ENCODE data around the gene S100A8. TPM values are rescaled to one million over a fixed set of nuclear protein-coding genes. Genes with fewer than 3 reads are reported as not detected.

Gene S100A8
- total RNA-seq, 3 donors from 2014 or later (not counting 1 experiment from before 2014, with no cell fraction given) = 1.8 to 220 (median 75.8) TPM

- H3K4me1 ChIP-seq (ENCODE audit: control insufficient read depth, insufficient read depth, low read length) = peaks cover 6% of the 10 kb centered on the region
- Mint-ChIP-seq H3K9me3 (no peaks in the 10 kb centered on the region), H3K36me3 (no peaks in the 10 kb centered on the region), H3K4me3 (no peak overlapping the region), H3K4me1 (peaks cover 0 to 8% of the 10 kb centered on the region in 2 donors), H3K27me3 (ENCODE audit: low read depth in 2 of 2) (peaks cover 14 to 18% of the 10 kb centered on the region in 2 donors), H3K27ac (no peak overlapping the region)
- no peaks in the 10 kb centered on the region for H3K36me3 ChIP-seq (ENCODE audit: control insufficient read depth, insufficient read depth, low read length)
- ATAC-seq (no peak), DNase-seq (no peak)
- H3K4me3 ChIP-seq (ENCODE audit: low read length) = no peak overlapping the region
- H3K27me3 ChIP-seq (ENCODE audit: control insufficient read depth, insufficient read depth, low read length) = no peaks in the 10 kb centered on the region
- TF ChIP-seq CTCF (IDR thresholded peaks at IDR 0.05) = no peak
- no peaks in the 10 kb centered on the region for H3K9me3 ChIP-seq (ENCODE audit: control insufficient read depth, insufficient read depth, low read length)
- intact Hi-C loops (cut with micrococcal nuclease) = no loop called here
- 87% methylated on average over 3 of the region's 3 CpGs for WGBS (ENCODE audit: insufficient coverage)
- H3K27ac ChIP-seq (ENCODE audit: low read length) = no peak overlapping the region
Observed at GRCh38 chr1:153362187-153362775, 28.6 kb downstream of the S100A8 start.

GRCh38 chr1:153361480-153362109 lies 29.3 kb downstream of the S100A8 start:
- Histone ChIP-seq H3K4me1 (ENCODE audit: control insufficient read depth, insufficient read depth, low read length) (peaks cover 7% of the 10 kb centered on the region), H3K4me3 (ENCODE audit: low read length) (no peak overlapping the region), H3K36me3 (ENCODE audit: control insufficient read depth, insufficient read depth, low read length) (no peaks in the 10 kb centered on the region), H3K9me3 (ENCODE audit: control insufficient read depth, insufficient read depth, low read length) (no peaks in the 10 kb centered on the region), H3K27ac (ENCODE audit: low read length) (no peak overlapping the region), H3K27me3 (ENCODE audit: control insufficient read depth, insufficient read depth, low read length) (no peaks in the 10 kb centered on the region)
- H3K4me3 Mint-ChIP-seq = no peak overlapping the region
- no peak for DNase-seq
- peaks cover 0 to 8% of the 10 kb centered on the region in 2 donors for H3K4me1 Mint-ChIP-seq
- no peaks in the 10 kb centered on the region for H3K36me3 Mint-ChIP-seq
- TF ChIP-seq CTCF (IDR thresholded peaks at IDR 0.05) = no peak
- ATAC-seq = no peak
- 80% methylated on average over 4 of the region's 4 CpGs for WGBS (ENCODE audit: insufficient coverage)
- H3K27me3 Mint-ChIP-seq (ENCODE audit: low read depth in 2 of 2) = peaks cover 15 to 18% of the 10 kb centered on the region in 2 donors
- H3K27ac Mint-ChIP-seq = no peak overlapping the region
- intact Hi-C loops (cut with micrococcal nuclease) = no loop called here
- H3K9me3 Mint-ChIP-seq = no peaks in the 10 kb centered on the region

- Mint-ChIP-seq H3K9me3 (no peaks in the 10 kb centered on the region), H3K27ac (no peak overlapping the region), H3K4me3 (no peak overlapping the region), H3K27me3 (ENCODE audit: low read depth in 2 of 2) (peaks cover 12 to 18% of the 10 kb centered on the region in 2 donors), H3K36me3 (no peaks in the 10 kb centered on the region), H3K4me1 (peaks cover 0 to 8% of the 10 kb centered on the region in 2 donors)
- intact Hi-C loops (cut with micrococcal nuclease) = no loop called here
- 81% methylated on average over 11 of the region's 11 CpGs for WGBS (ENCODE audit: insufficient coverage)
- no peak overlapping the region for H3K27ac ChIP-seq (ENCODE audit: low read length)
- H3K27me3 ChIP-seq (ENCODE audit: control insufficient read depth, insufficient read depth, low read length) = no peaks in the 10 kb centered on the region
- H3K4me3 ChIP-seq (ENCODE audit: low read length) = no peak overlapping the region
- ATAC-seq (peak in 1 of 3 donors; percentile 21), DNase-seq (no peak)
- no peaks in the 10 kb centered on the region for H3K36me3 ChIP-seq (ENCODE audit: control insufficient read depth, insufficient read depth, low read length)
- peaks cover 7% of the 10 kb centered on the region for H3K4me1 ChIP-seq (ENCODE audit: control insufficient read depth, insufficient read depth, low read length)
- no peaks in the 10 kb centered on the region for H3K9me3 ChIP-seq (ENCODE audit: control insufficient read depth, insufficient read depth, low read length)
- no peak for TF ChIP-seq CTCF (IDR thresholded peaks at IDR 0.05)
Observed at GRCh38 chr1:153360592-153361479, 30.0 kb downstream of the S100A8 start.
